DOHH2 (cell line): Measurements from ENCODE around the gene DAAM1.

Experiments
- CTCF ChIP-seq: fragments of 200-600 bp; sonication (generic); IDR thresholded peaks from one replicate; pipeline ENCODE4 v1.5.1; 2014; ENCODE audit warnings: antibody characterized with exemption, mild to moderate bottlenecking, low read depth, low read length; ENCODE audit not compliant: poor library complexity, severe bottlenecking
- EZH2phosphoT487 ChIP-seq: fragments of 200-600 bp; sonication (generic); IDR thresholded peaks from 2 replicates; pipeline ENCODE4 v1.6.1; 2017; ENCODE audit warnings: borderline replicate concordance, mild to moderate bottlenecking, antibody characterized with exemption, low read length, moderate library complexity, mixed read lengths

GRCh38 chr14:59360233-59360632 is 171.8 kb downstream of the DAAM1 start:
- TF ChIP-seq EZH2phosphoT487 (no peak), CTCF (no peak)
